Measurements from ENCODE around the gene CAVIN2.

- no peak for TF ChIP-seq EZH2 (IDR thresholded peaks at IDR 0.05; ENCODE audit: borderline replicate concordance, low read length)
- TF ChIP-seq, protein P1, sequence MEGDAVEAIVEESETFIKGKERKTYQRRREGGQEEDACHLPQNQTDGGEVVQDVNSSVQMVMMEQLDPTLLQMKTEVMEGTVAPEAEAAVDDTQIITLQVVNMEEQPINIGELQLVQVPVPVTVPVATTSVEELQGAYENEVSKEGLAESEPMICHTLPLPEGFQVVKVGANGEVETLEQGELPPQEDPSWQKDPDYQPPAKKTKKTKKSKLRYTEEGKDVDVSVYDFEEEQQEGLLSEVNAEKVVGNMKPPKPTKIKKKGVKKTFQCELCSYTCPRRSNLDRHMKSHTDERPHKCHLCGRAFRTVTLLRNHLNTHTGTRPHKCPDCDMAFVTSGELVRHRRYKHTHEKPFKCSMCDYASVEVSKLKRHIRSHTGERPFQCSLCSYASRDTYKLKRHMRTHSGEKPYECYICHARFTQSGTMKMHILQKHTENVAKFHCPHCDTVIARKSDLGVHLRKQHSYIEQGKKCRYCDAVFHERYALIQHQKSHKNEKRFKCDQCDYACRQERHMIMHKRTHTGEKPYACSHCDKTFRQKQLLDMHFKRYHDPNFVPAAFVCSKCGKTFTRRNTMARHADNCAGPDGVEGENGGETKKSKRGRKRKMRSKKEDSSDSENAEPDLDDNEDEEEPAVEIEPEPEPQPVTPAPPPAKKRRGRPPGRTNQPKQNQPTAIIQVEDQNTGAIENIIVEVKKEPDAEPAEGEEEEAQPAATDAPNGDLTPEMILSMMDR (IDR thresholded peaks at IDR 0.05; ENCODE audit: low read length), result no peak
Measured at GRCh38 chr2:191885650-191886049, 38.8 kb upstream of the CAVIN2 start.

Measured in OCI-LY1 (cell line).